ENCODE measurements around the gene KCNIP1.
"Not testable (repeated sequence)": the region's sequence is repeated elsewhere in the genome, so short reads cannot be mapped to it uniquely, and the experiment has no call there.

Gene KCNIP1

DNA sequence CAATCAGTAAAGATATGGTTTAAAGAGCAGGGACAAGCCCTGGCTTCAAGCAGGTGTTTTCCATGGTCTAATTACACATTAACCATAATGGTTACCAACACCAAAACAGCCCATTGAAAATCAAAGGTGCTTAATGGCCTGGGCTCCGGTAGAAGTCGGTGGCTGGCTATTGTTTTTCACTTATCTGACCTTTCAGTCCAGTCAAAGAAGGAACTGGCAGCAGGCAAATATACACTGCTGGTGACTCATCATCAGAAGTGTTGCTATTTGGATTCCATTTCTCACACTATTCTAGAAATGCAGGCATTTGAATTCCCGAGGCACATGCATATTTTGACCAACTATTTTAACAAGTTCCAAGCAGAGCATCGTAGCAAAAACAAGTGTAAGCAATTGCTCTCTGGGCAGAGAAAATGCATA is 253.4 kb downstream of the KCNIP1 start:
- H3K4me3 ChIP-seq (ENCODE audit: low read length in 2 of 2), result no peak overlapping the region
- peaks cover 7% of the 10 kb centered on the region for H3K4me1 ChIP-seq (ENCODE audit: control insufficient read depth, insufficient read depth, low read length)
- no peaks in the 10 kb centered on the region for H3K36me3 ChIP-seq (ENCODE audit: control insufficient read depth in 2 of 2, insufficient read depth in 2 of 2, low read length in 2 of 2)
- no peak overlapping the region for H3K27ac ChIP-seq (ENCODE audit: low read length)
- H3K9me3 ChIP-seq (ENCODE audit: control insufficient read depth in 2 of 2, low read length in 2 of 2), result no peaks in the 10 kb centered on the region
- no peak overlapping the region for H3K9ac ChIP-seq (ENCODE audit: low read length in 2 of 2)
- no peaks in the 10 kb centered on the region for H3K27me3 ChIP-seq (ENCODE audit: control insufficient read depth in 1 of 2, insufficient read depth in 2 of 2, low read length in 2 of 2)

DNA sequence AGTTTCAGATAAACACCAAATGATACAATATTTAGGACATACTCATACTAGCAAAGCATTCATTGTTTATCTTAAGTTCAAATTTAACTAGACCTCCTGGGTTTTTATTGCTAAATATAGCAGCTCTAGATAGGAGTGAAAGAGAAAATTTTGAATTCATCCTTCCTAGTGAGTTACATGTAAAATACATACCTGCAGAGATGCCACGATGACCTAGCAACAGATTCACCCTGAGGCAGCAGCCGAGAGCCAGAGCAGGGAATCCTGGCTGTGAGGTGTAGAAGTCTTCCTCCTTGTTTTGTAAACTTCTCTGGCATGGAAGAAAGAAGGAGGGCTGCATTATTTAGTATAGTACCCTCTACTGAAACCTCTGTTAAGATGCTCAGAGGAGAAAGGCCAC is 253.8 kb downstream of the KCNIP1 start:
- Histone ChIP-seq H3K36me3 (ENCODE audit: control insufficient read depth in 2 of 2, insufficient read depth in 2 of 2, low read length in 2 of 2) (no peaks in the 10 kb centered on the region), H3K27ac (ENCODE audit: low read length) (no peak overlapping the region), H3K4me3 (ENCODE audit: low read length in 2 of 2) (no peak overlapping the region), H3K27me3 (ENCODE audit: control insufficient read depth in 1 of 2, insufficient read depth in 2 of 2, low read length in 2 of 2) (no peaks in the 10 kb centered on the region), H3K9ac (ENCODE audit: low read length in 2 of 2) (no peak overlapping the region), H3K9me3 (ENCODE audit: control insufficient read depth in 2 of 2, low read length in 2 of 2) (no peaks in the 10 kb centered on the region), H3K4me1 (ENCODE audit: control insufficient read depth, insufficient read depth, low read length) (peaks cover 7% of the 10 kb centered on the region)

DNA sequence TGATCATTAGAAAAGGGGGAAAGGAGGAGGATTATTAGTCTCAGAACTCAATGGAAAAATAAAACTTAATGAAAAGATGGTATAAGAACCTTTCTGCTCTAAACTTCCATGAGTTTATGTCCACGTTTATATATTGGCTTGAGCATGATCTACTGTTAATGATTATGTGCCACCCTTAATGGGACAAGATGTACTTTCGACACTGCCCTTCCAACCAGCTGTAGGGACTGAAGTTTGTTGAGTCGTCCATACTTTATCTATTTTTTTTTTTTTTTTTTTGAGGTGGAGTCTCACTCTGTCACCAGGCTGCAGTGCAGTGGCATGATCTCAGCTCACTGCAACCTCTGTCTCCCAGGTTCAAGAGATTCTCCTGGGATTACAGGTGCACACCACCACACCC is 254.7 kb downstream of the KCNIP1 start:
- no peaks in the 10 kb centered on the region for H3K36me3 ChIP-seq (ENCODE audit: control insufficient read depth in 2 of 2, insufficient read depth in 2 of 2, low read length in 2 of 2)
- no peak overlapping the region for H3K9ac ChIP-seq (ENCODE audit: low read length in 2 of 2)
- no peak overlapping the region for H3K4me3 ChIP-seq (ENCODE audit: low read length in 2 of 2)
- H3K4me1 ChIP-seq (ENCODE audit: control insufficient read depth, insufficient read depth, low read length), result peaks cover 7% of the 10 kb centered on the region
- H3K27ac ChIP-seq (ENCODE audit: low read length), result no peak overlapping the region
- no peaks in the 10 kb centered on the region for H3K27me3 ChIP-seq (ENCODE audit: control insufficient read depth in 1 of 2, insufficient read depth in 2 of 2, low read length in 2 of 2)
- H3K9me3 ChIP-seq (ENCODE audit: control insufficient read depth in 2 of 2, low read length in 2 of 2), result no peaks in the 10 kb centered on the region

DNA sequence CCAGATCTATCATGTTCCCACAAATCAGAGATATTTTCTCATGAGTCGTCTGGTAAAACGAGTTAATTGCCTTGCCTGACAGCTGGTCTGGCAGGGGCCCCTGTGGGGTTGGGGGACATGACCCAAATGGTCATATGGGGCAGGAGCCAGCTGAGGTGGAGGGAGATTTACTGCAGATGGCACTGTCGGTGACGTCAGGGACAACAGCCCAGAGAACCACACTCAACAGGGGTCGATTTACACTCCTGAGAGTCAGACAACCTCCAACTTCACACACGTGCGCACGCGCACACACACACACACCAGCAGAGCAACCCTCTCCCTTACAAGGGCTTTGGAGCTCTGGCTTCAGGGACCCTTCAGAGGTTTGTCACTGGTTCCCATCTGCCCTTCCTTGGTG is 256.3 kb downstream of the KCNIP1 start:
- H3K9ac ChIP-seq (ENCODE audit: low read length in 2 of 2), result no peak overlapping the region

DNA sequence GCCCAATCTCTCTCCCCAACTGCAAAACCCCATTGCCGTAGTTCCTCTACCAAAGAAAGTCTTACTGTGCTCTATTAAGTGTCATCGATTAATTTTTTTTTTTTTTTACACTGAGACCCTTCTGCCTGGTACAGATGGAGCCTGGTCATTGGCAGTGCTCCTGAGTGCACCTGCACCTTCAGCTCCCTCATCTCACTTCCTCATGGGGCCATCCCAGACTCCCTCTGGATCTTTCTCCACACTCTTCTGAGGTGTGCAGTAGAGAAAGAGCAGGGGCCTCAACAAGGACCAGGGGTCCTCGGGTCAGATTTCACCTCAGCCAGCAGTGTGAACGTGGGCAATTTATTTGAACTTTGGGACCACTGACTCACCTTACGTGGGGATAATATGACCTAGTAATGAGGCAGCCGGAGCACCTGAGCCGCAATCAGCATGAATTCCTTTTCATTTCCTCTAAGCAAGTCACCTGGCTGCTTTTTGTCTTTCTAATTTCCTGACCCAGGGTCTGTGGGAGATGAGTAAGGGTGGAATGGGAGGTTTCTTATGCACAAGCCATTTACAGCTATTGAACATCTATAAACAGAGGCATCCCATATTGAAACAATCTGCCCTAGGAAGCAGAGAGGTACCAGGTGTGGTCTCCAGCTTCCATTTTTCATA is 257.4 kb downstream of the KCNIP1 start:
- no peak overlapping the region for H3K9ac ChIP-seq (ENCODE audit: low read length in 2 of 2)
- H3K9me3 ChIP-seq (ENCODE audit: control insufficient read depth in 2 of 2, low read length in 2 of 2), result no peaks in the 10 kb centered on the region
- no peaks in the 10 kb centered on the region for H3K36me3 ChIP-seq (ENCODE audit: control insufficient read depth in 2 of 2, insufficient read depth in 2 of 2, low read length in 2 of 2)
- H3K4me1 ChIP-seq (ENCODE audit: control insufficient read depth, insufficient read depth, low read length), result peaks cover 7% of the 10 kb centered on the region
- H3K27ac ChIP-seq (ENCODE audit: low read length), result no peak overlapping the region
- H3K27me3 ChIP-seq (ENCODE audit: control insufficient read depth in 1 of 2, insufficient read depth in 2 of 2, low read length in 2 of 2), result no peaks in the 10 kb centered on the region
- H3K4me3 ChIP-seq (ENCODE audit: low read length in 2 of 2), result no peak overlapping the region

More for the DNA sequence above, 256.3 kb downstream of the KCNIP1 start:
- H3K27ac ChIP-seq (ENCODE audit: low read length), result no peak overlapping the region
- H3K36me3 ChIP-seq (ENCODE audit: control insufficient read depth in 2 of 2, insufficient read depth in 2 of 2, low read length in 2 of 2), result no peaks in the 10 kb centered on the region
- no peak overlapping the region for H3K4me3 ChIP-seq (ENCODE audit: low read length in 2 of 2)
- no peaks in the 10 kb centered on the region for H3K27me3 ChIP-seq (ENCODE audit: control insufficient read depth in 1 of 2, insufficient read depth in 2 of 2, low read length in 2 of 2)
- H3K4me1 ChIP-seq (ENCODE audit: control insufficient read depth, insufficient read depth, low read length), result peaks cover 7% of the 10 kb centered on the region
- no peaks in the 10 kb centered on the region for H3K9me3 ChIP-seq (ENCODE audit: control insufficient read depth in 2 of 2, low read length in 2 of 2)

DNA sequence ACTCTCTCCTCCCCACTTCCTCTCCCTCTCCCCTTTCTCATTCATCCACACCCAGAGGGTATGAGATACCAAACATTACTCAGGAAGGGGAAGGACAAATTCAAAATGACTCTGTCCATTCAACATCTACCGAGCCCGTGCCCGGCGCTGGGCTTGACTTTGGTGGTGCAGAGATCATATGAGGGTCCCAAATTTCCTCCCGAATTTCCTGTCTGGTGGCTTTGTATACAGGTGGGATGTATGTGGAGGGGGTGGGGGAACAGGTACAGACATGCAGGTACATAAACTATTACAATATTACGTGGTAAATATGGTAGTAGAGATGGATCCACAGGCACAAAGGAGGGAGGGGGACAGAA is 257.9 kb downstream of the KCNIP1 start:
- Histone ChIP-seq H3K9me3 (ENCODE audit: control insufficient read depth in 2 of 2, low read length in 2 of 2) (no peaks in the 10 kb centered on the region), H3K4me3 (ENCODE audit: low read length in 2 of 2) (no peak overlapping the region), H3K27ac (ENCODE audit: low read length) (no peak overlapping the region), H3K36me3 (ENCODE audit: control insufficient read depth in 2 of 2, insufficient read depth in 2 of 2, low read length in 2 of 2) (no peaks in the 10 kb centered on the region), H3K4me1 (ENCODE audit: control insufficient read depth, insufficient read depth, low read length) (peaks cover 7% of the 10 kb centered on the region), H3K27me3 (ENCODE audit: control insufficient read depth in 1 of 2, insufficient read depth in 2 of 2, low read length in 2 of 2) (no peaks in the 10 kb centered on the region), H3K9ac (ENCODE audit: low read length in 2 of 2) (no peak overlapping the region)

DNA sequence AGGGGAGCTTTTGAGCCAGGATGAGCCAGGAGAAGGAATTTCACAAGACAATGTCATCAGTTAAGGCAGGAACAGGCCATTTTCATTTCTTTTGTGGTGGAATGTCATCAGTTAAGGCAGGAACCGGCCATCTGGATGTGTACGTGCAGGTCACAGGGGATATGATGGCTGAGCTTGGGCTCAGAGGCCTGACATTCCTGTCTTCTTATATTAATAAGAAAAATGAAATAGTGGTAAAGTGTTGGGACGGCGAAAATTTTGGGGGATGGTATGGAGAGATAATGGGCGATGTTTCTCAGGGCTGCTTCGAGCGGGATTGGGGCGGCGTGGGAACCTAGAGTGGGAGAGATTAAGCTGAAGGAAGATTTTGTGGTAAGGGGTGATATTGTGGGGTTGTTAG is 258.5 kb downstream of the KCNIP1 start:
- not testable (repeated sequence) for H3K9ac ChIP-seq (ENCODE audit: low read length in 2 of 2); H3K4me1 ChIP-seq (ENCODE audit: control insufficient read depth, insufficient read depth, low read length); H3K4me3 ChIP-seq (ENCODE audit: low read length in 2 of 2); H3K27me3 ChIP-seq (ENCODE audit: control insufficient read depth in 1 of 2, insufficient read depth in 2 of 2, low read length in 2 of 2); H3K9me3 ChIP-seq (ENCODE audit: control insufficient read depth in 2 of 2, low read length in 2 of 2); H3K36me3 ChIP-seq (ENCODE audit: control insufficient read depth in 2 of 2, insufficient read depth in 2 of 2, low read length in 2 of 2); H3K27ac ChIP-seq (ENCODE audit: low read length)

DNA sequence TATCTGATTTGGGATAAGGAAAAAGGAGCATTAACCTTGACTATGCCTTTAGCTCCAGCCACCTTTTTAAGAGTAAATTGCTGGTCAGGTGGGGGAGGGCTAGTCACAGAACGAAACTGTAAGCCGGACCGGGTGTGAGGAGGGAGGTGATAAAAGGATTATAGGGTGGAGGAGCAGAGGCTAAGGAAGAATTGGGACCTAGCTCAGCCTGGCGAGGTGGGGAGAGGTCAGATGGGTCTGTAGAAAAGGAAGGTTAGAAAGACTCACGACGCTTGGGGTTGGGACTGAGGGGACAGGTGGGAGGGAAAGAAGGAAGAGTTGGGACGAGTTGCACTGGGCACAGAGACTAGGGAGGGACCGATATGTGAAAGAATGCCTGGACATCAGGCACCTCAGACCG is 262.0 kb downstream of the KCNIP1 start:
- not testable (repeated sequence) for H3K36me3 ChIP-seq (ENCODE audit: control insufficient read depth in 2 of 2, insufficient read depth in 2 of 2, low read length in 2 of 2); H3K4me3 ChIP-seq (ENCODE audit: low read length in 2 of 2); H3K27me3 ChIP-seq (ENCODE audit: control insufficient read depth in 1 of 2, insufficient read depth in 2 of 2, low read length in 2 of 2); H3K4me1 ChIP-seq (ENCODE audit: control insufficient read depth, insufficient read depth, low read length); H3K9ac ChIP-seq (ENCODE audit: low read length in 2 of 2); H3K9me3 ChIP-seq (ENCODE audit: control insufficient read depth in 2 of 2, low read length in 2 of 2); H3K27ac ChIP-seq (ENCODE audit: low read length)

DNA sequence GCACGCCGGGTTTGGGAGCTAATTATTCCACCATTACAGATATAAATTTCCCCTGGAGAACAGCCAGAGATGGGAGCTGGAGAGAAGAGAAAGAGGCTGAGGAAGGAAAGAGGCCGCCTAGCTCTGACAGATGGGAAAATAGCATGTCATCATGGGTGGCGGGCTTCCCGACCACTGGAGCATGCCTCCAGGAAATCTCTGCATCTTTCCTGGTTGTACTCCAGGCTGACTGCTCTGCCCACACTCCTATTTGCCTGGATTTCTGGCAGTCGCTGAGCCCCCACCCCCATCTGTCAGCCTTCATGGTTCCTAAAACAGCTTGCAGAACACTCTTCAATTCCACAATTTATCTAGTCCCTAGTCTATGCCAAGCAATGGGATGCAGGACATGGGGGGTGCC is 265.4 kb downstream of the KCNIP1 start:
- H3K27me3 ChIP-seq (ENCODE audit: control insufficient read depth in 1 of 2, insufficient read depth in 2 of 2, low read length in 2 of 2), result peaks cover 0 to 2% of the 10 kb centered on the region in 2 donors
- H3K4me3 ChIP-seq (ENCODE audit: low read length in 2 of 2), result no peak overlapping the region
- no peaks in the 10 kb centered on the region for H3K36me3 ChIP-seq (ENCODE audit: control insufficient read depth in 2 of 2, insufficient read depth in 2 of 2, low read length in 2 of 2)
- H3K9me3 ChIP-seq (ENCODE audit: control insufficient read depth in 2 of 2, low read length in 2 of 2), result no peaks in the 10 kb centered on the region
- H3K4me1 ChIP-seq (ENCODE audit: control insufficient read depth, insufficient read depth, low read length), result no peaks in the 10 kb centered on the region
- no peak overlapping the region for H3K27ac ChIP-seq (ENCODE audit: low read length)
- no peak overlapping the region for H3K9ac ChIP-seq (ENCODE audit: low read length in 2 of 2)

DNA sequence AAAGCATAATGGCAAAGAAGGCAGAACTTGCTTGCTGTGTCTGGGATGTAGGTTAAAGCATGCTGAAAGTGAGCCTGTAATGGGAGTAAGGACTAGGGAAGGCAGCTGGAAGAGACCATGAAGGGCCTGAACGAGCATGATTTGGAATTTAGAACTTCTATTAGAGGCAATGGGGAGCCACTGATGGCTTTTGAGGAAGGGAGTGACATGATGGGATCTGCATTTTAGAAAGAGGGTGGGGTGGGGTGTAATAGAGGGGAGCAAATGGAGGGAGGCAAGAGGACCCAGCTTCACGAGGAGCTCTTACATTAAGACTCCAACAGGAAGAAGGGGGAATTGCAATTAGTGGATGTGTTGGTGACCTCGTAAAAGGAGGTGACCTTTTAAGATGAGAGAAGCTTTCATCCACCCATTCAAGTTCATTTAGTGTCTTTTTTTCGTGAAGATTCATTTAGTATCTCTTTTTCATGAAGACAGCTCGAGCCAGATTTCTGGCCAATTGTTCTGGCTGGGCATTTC is 266.1 kb downstream of the KCNIP1 start:
- no peak overlapping the region for H3K27ac ChIP-seq (ENCODE audit: low read length)
- H3K9me3 ChIP-seq (ENCODE audit: control insufficient read depth in 2 of 2, low read length in 2 of 2), result no peaks in the 10 kb centered on the region
- no peak overlapping the region for H3K9ac ChIP-seq (ENCODE audit: low read length in 2 of 2)
- no peaks in the 10 kb centered on the region for H3K36me3 ChIP-seq (ENCODE audit: control insufficient read depth in 2 of 2, insufficient read depth in 2 of 2, low read length in 2 of 2)
- no peak overlapping the region for H3K4me3 ChIP-seq (ENCODE audit: low read length in 2 of 2)
- H3K4me1 ChIP-seq (ENCODE audit: control insufficient read depth, insufficient read depth, low read length), result no peaks in the 10 kb centered on the region
- peaks cover 0 to 2% of the 10 kb centered on the region in 2 donors for H3K27me3 ChIP-seq (ENCODE audit: control insufficient read depth in 1 of 2, insufficient read depth in 2 of 2, low read length in 2 of 2)

DNA sequence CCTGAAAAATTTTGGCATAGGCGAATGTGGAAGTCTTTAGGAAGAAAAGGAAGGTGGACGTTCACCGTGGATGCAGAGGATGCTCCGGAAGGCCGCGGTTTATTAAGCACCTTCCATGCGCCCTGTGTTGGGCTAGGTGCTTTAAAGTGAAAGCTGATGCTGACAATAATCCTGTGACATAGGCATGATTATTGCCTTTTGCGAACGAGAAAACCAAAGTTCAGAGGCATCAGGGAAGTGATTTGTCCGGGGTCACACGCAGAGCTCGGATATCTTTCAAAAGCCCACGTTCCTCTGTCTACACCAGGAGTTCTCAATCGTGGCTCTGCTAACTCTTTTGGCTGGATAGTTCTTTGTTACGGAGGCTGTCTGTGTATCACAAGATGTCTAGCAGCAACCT is 267.7 kb downstream of the KCNIP1 start:
- Histone ChIP-seq H3K9ac (ENCODE audit: low read length in 2 of 2) (no peak overlapping the region), H3K27ac (ENCODE audit: low read length) (no peak overlapping the region), H3K9me3 (ENCODE audit: control insufficient read depth in 2 of 2, low read length in 2 of 2) (no peaks in the 10 kb centered on the region), H3K27me3 (ENCODE audit: control insufficient read depth in 1 of 2, insufficient read depth in 2 of 2, low read length in 2 of 2) (peaks cover 0 to 2% of the 10 kb centered on the region in 2 donors), H3K36me3 (ENCODE audit: control insufficient read depth in 2 of 2, insufficient read depth in 2 of 2, low read length in 2 of 2) (no peaks in the 10 kb centered on the region), H3K4me3 (ENCODE audit: low read length in 2 of 2) (no peak overlapping the region), H3K4me1 (ENCODE audit: control insufficient read depth, insufficient read depth, low read length) (no peaks in the 10 kb centered on the region)

All from stomach smooth muscle (tissue), 2 donors.